Measurements from ENCODE around the gene POLE. TPM values are rescaled to one million over a fixed set of nuclear protein-coding genes. Genes with fewer than 3 reads are reported as not detected.

The POLE gene
- total and polyA plus RNA-seq, 9 of the 15 experiments (the other 6 are each of a cell fraction or from before 2014, with no cell fraction given) = 2.4 to 154 (median 49.6) TPM

- no peak overlapping the region; a peak in 1 of 4 replicates for H3K9ac ChIP-seq (ENCODE audit: insufficient read depth in 1 of 2, low read depth in 2 of 2, low read length in 2 of 2)
- H2AFZ ChIP-seq (ENCODE audit: low read depth, low read length) = no peak overlapping the region
- H3K79me2 ChIP-seq (ENCODE audit: control insufficient read depth, insufficient read depth, low read length) = no peaks in the 10 kb centered on the region
- WGBS (ENCODE audit: insufficient coverage, low coverage, missing lambda C conversion rate) = 96% methylated on average over 8 of the region's 15 CpGs
- ChIA-PET CTCF (ENCODE audit: low intra/inter-chr PET ratio) (no interaction called here), POLR2A (no interaction called here)
- H3K27ac ChIP-seq (ENCODE audit: extremely low read depth, low read depth, low read length) = no peak overlapping the region
- BruUV-seq (replicated peaks) = no TSS peak
- DNase-seq (ENCODE audit: extremely low read depth in 1 of 4, low spot score in 3 of 4) (no peak), ATAC-seq (no peak), FAIRE-seq (no peak)
- in situ Hi-C loops (cut with MboI) = no loop called here
- no peak for TF ChIP-seq ARID2 (IDR thresholded peaks at IDR 0.05)
- TF ChIP-seq POLR2G (IDR thresholded peaks at IDR 0.05; ENCODE audit: low read depth, low read length) = peak; percentile 44; the same call in 1 of the 2 replicates
- TF ChIP-seq TBL1XR1 (IDR thresholded peaks at IDR 0.05; ENCODE audit: low read length in 2 of 2) = no peak
- no peak for TF ChIP-seq DDX20 (tag; IDR thresholded peaks at IDR 0.05; ENCODE audit: low read depth)
- TF ChIP-seq ELK3 (CRISPR knock-in tag; IDR thresholded peaks at IDR 0.05) = no peak
- no peak for TF ChIP-seq TARDBP (IDR thresholded peaks at IDR 0.05)
- no peak for TF ChIP-seq PATZ1 (CRISPR knock-in tag; IDR thresholded peaks at IDR 0.05; ENCODE audit: borderline replicate concordance)
- no peak for TF ChIP-seq XRCC3 (IDR thresholded peaks at IDR 0.05)
- no peaks in the 10 kb centered on the region for H3K4me1 ChIP-seq (replicated peaks in 1 of 2; ENCODE audit: control insufficient read depth in 2 of 2, insufficient read depth in 2 of 2, low read length in 2 of 2)
- H3K4me2 ChIP-seq (ENCODE audit: insufficient read depth, low read length) = no peak overlapping the region
- H3K9me3 ChIP-seq (replicated peaks; ENCODE audit: control insufficient read depth, insufficient read depth, low read depth, low read length) = no peaks in the 10 kb centered on the region
- no peaks in the 10 kb centered on the region for H4K20me1 ChIP-seq (replicated peaks; ENCODE audit: control insufficient read depth, insufficient read depth, low read length)
- H3K27me3 ChIP-seq (ENCODE audit: control insufficient read depth in 2 of 2, insufficient read depth in 2 of 2, low read length in 2 of 2) = no peaks in the 10 kb centered on the region
- peaks cover 93% of the 10 kb centered on the region for H3K36me3 ChIP-seq (ENCODE audit: control insufficient read depth, insufficient read depth, low read length)
- H3K9me1 ChIP-seq (ENCODE audit: control insufficient read depth, insufficient read depth, low read length) = no peaks in the 10 kb centered on the region
- H3K4me3 ChIP-seq = no peak overlapping the region
- intact Hi-C loops (cut with micrococcal nuclease) = no loop called here
Observed at GRCh38 chr12:132736913-132737312, 49.8 kb upstream of the POLE start.
